OCI-LY1 (cell line): ENCODE results near the gene P4HB.

ENCODE experiments used
- H2AFZ ChIP-seq: fragments of 200-600 bp; sonication (generic), shearing (Covaris generic); 2 replicates; pipeline ENCODE4 v1.6.0; 2014; ENCODE audit warnings: antibody characterized with exemption, mild to moderate bottlenecking, low read length
- H3F3A ChIP-seq: fragments of 200-600 bp; sonication (generic), shearing (Covaris generic); 2 replicates; pipeline ENCODE4 v1.6.0; 2014; ENCODE audit warnings: mild to moderate bottlenecking, antibody characterized with exemption, low read length, moderate library complexity; ENCODE audit not compliant: insufficient read depth
- H3K27ac ChIP-seq: fragments of 200-600 bp; sonication (generic); 2 replicates; pipeline ENCODE4 v1.5.1; 2014; ENCODE audit warnings: low read length, mixed run types, mild to moderate bottlenecking, low read depth; ENCODE audit not compliant: poor library complexity, severe bottlenecking
- H3K27me3 ChIP-seq: fragments of 200-600 bp; sonication (generic); 2 replicates; pipeline ENCODE4 v1.6.0; 2014; ENCODE audit warnings: antibody characterized with exemption, mild to moderate bottlenecking, low read length, moderate library complexity; ENCODE audit not compliant: insufficient read depth
- H3K36me3 ChIP-seq: fragments of 200-600 bp; sonication (generic); 2 replicates; pipeline ENCODE4 v1.6.1; 2014; ENCODE audit warnings: mild to moderate bottlenecking, antibody characterized with exemption, low read length, moderate library complexity, mixed read lengths; ENCODE audit not compliant: insufficient read depth
- H3K4me1 ChIP-seq: fragments of 200-600 bp; sonication (generic); 2 replicates; pipeline ENCODE4 v1.5.1; 2014; ENCODE audit warnings: mild to moderate bottlenecking, low read length, moderate library complexity; ENCODE audit not compliant: insufficient read depth, severe bottlenecking
- H3K4me2 ChIP-seq: fragments of 200-600 bp; sonication (generic), shearing (Covaris generic); 2 replicates; pipeline ENCODE4 v1.6.1; 2014; ENCODE audit warnings: low read length
- H3K4me3 ChIP-seq: fragments of 200-600 bp; sonication (generic); 2 replicates; pipeline ENCODE4 v1.5.1; 2014; ENCODE audit warnings: low read length, low read depth, mild to moderate bottlenecking, mixed read lengths; ENCODE audit not compliant: poor library complexity, severe bottlenecking
- H3K79me2 ChIP-seq: fragments of 200-600 bp; shearing (Covaris generic); 2 replicates; pipeline ENCODE4 v1.6.1; 2016; ENCODE audit warnings: mixed run types, low read length, mixed read lengths; ENCODE audit not compliant: insufficient read depth
- H3K9ac ChIP-seq: fragments of 200-600 bp; sonication (generic), shearing (Covaris generic); 2 replicates; pipeline ENCODE4 v1.6.1; 2014; ENCODE audit warnings: mild to moderate bottlenecking, low read length, mixed read lengths
- H3K9me2 ChIP-seq: fragments of 200-600 bp; sonication (generic), shearing (Covaris generic); 2 replicates; pipeline ENCODE4 v1.6.1; 2014; ENCODE audit warnings: low read depth, mild to moderate bottlenecking, low read length, mixed read lengths
- H3K9me3 ChIP-seq: fragments of 200-600 bp; shearing (Covaris generic); 2 replicates; pipeline ENCODE4 v1.6.1; 2014; ENCODE audit warnings: low read length, mixed read lengths
- H4K20me1 ChIP-seq: fragments of 200-600 bp; sonication (generic), shearing (Covaris generic); 2 replicates; pipeline ENCODE4 v1.6.0; 2016; ENCODE audit warnings: mild to moderate bottlenecking, low read length; ENCODE audit not compliant: insufficient read depth
- EZH2 ChIP-seq: fragments of 200-600 bp; sonication (generic), shearing (Covaris generic); IDR thresholded peaks from 2 replicates; pipeline ENCODE4 v1.8.0; 2017; ENCODE audit warnings: borderline replicate concordance, mixed run types, mild to moderate bottlenecking, antibody characterized with exemption, low read length, moderate library complexity, mixed read lengths
- TF ChIP-seq, protein P1 (sequence below): fragments of 200-600 bp; sonication (generic), shearing (Covaris generic); IDR thresholded peaks from 2 replicates; pipeline ENCODE4 v1.5.1; 2017; ENCODE audit warnings: mild to moderate bottlenecking, antibody characterized with exemption, low read length, moderate library complexity, mixed read lengths

Gene P4HB

DNA sequence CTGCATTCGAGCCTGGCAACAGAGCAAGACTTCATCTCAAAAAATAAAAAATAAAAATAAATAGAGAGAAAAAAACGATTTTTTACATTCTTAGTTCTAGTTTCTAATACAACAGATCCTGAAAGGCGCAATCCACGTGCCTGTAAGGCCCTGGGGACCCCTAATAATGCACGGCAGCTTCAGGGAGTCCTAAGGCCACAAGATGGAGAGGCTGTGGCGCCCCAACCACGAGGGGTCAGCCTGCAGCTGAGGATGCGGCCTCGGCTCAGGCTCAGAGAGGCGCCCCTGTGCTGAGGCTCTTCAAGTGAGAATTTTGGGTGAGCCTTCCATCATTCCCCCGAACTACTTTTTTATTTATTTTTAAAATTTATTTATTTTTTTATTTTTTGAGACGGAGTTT lies 10.9 kb downstream of the P4HB start:
- Histone ChIP-seq H2AFZ (no peak overlapping the region), H3K27me3 (no peaks in the 10 kb centered on the region), H3K4me3 (no peak overlapping the region), H3K9me3 (no peaks in the 10 kb centered on the region), H3K9me2 (no peaks in the 10 kb centered on the region), H4K20me1 (no peaks in the 10 kb centered on the region), H3K4me2 (no peak overlapping the region), H3F3A (no peaks in the 10 kb centered on the region), H3K27ac (no peak overlapping the region), H3K4me1 (no peaks in the 10 kb centered on the region), H3K36me3 (peaks cover 77% of the 10 kb centered on the region), H3K9ac (no peak overlapping the region), H3K79me2 (no peaks in the 10 kb centered on the region)
- TF ChIP-seq, protein P1, sequence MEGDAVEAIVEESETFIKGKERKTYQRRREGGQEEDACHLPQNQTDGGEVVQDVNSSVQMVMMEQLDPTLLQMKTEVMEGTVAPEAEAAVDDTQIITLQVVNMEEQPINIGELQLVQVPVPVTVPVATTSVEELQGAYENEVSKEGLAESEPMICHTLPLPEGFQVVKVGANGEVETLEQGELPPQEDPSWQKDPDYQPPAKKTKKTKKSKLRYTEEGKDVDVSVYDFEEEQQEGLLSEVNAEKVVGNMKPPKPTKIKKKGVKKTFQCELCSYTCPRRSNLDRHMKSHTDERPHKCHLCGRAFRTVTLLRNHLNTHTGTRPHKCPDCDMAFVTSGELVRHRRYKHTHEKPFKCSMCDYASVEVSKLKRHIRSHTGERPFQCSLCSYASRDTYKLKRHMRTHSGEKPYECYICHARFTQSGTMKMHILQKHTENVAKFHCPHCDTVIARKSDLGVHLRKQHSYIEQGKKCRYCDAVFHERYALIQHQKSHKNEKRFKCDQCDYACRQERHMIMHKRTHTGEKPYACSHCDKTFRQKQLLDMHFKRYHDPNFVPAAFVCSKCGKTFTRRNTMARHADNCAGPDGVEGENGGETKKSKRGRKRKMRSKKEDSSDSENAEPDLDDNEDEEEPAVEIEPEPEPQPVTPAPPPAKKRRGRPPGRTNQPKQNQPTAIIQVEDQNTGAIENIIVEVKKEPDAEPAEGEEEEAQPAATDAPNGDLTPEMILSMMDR, result no peak

DNA sequence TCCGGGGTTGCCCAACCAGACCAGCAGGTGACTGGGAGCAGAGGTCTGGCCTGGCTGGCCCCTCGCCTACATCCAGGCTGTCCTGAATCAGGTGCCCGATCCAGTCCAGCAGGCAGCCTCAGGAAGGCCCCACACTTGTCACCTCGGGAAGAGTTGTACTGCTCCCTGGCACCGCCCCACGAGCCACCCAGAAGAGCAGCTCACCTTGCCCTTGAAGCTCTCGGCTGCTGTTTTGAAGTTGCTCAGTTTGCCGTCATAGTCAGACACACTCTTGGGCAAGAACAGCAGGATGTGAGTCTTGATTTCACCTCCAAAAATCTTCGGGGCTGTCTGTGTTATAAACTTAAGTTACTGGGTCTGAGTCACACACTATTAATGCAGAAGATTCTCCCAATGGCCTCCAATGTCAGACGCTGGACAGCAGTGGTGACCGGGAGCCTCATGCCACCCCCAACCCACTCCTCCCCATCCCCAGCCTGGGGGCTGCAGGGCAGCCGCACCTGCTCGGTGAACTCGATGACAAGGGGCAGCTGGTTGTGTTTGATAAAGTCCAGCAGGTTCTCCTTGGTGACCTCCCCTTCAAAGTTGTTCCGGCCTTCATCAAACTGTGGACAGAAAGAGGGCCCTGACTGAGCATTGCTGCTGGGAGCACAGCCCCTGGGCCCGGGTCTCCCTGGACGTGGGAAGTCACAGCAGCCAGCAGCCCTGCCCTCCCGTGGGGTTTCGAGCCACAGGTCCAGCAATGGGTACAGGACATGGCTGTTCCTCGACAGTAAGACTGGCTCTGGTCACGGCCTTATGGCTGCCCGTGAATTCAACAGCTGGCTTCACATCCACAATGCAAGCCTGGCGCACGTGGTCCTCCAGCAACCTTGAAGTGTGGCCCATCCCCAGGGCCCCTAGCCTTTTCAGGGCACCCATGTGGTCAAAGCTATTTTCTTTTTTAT lies 13.3 kb downstream of the P4HB start:
- no peaks in the 10 kb centered on the region for H3K27me3 ChIP-seq
- no peaks in the 10 kb centered on the region for H4K20me1 ChIP-seq
- H3F3A ChIP-seq, result no peaks in the 10 kb centered on the region
- no peak overlapping the region for H3K9ac ChIP-seq
- no peak overlapping the region for H3K4me2 ChIP-seq
- H3K9me2 ChIP-seq, result no peaks in the 10 kb centered on the region
- peaks cover 75% of the 10 kb centered on the region for H3K36me3 ChIP-seq
- no peak overlapping the region for H2AFZ ChIP-seq
- H3K79me2 ChIP-seq, result no peaks in the 10 kb centered on the region
- no peak overlapping the region for H3K4me3 ChIP-seq
- no peaks in the 10 kb centered on the region for H3K4me1 ChIP-seq
- H3K9me3 ChIP-seq, result no peaks in the 10 kb centered on the region
- no peak overlapping the region for H3K27ac ChIP-seq
- TF ChIP-seq, protein P1, result no peak
- TF ChIP-seq EZH2, result no peak

DNA sequence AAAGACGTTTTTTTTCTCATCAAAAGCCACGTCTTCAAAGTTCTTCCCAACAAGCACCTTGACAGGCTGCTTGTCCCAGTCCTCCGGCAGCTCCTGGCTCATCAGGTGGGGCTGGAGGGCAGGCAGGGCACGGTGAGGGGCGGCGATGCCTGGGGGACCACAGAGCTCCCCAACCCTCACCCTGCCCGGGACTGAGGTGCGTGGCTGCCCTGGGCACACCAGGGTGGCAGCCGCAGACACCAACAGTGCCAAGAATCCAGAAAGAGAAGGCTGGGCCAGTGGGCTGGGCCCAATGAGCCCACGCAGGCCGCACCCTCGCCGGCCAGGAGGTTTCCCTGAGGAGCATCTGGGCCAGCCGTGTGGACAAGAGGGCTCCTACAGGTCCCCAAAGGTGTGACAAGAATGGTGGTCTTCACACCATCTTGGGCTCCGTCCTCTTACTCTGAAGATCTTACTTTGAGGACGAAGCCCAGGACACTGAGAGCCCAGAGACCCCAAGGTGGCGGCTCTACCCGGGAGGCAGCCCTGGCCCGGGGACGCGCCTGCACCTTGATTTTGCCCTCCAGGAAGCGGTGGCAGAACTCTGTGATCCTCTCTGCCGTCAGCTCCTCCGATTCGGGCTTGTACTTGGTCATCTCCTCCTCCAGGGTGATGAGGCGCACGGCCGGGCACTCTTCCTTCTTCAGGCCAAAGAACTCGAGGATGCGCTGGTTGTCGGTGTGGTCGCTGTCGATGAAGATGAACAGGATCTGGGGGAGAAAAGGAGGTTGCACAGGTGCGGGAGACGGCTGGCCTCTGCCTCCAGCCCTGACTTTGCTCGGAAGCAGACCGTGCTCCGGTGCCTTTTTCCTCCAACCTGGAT lies 14.2 kb downstream of the P4HB start:
- H3K4me1 ChIP-seq, result no peaks in the 10 kb centered on the region
- no peak overlapping the region for H3K4me3 ChIP-seq
- H3K9ac ChIP-seq, result no peak overlapping the region
- H3K9me3 ChIP-seq, result no peaks in the 10 kb centered on the region
- TF ChIP-seq, protein P1, result no peak
- TF ChIP-seq EZH2, result no peak
- H3F3A ChIP-seq, result no peaks in the 10 kb centered on the region
- H3K27ac ChIP-seq, result no peak overlapping the region
- no peaks in the 10 kb centered on the region for H4K20me1 ChIP-seq
- no peak overlapping the region for H3K4me2 ChIP-seq
- H3K9me2 ChIP-seq, result no peaks in the 10 kb centered on the region
- H2AFZ ChIP-seq, result no peak overlapping the region
- peaks cover 66% of the 10 kb centered on the region for H3K36me3 ChIP-seq
- no peaks in the 10 kb centered on the region for H3K27me3 ChIP-seq
- H3K79me2 ChIP-seq, result no peaks in the 10 kb centered on the region
